NT2/D1 (cell line): ENCODE results near the gene SMPD3.

Source experiments
- DNase-seq: peaks from one replicate; pipeline ENCODE4 v3.0.0-alpha.2; 2011; ENCODE audit warnings: low read depth, low spot score
- H3K27me3 ChIP-seq: 2 replicates; pipeline ENCODE4 v1.6.0; 2011; ENCODE audit warnings: mild to moderate bottlenecking; ENCODE audit not compliant: insufficient read length, insufficient read depth
- H3K36me3 ChIP-seq: 2 replicates; pipeline ENCODE4 v1.6.1; 2011; ENCODE audit warnings: mild to moderate bottlenecking, low read length, mixed read lengths; ENCODE audit not compliant: insufficient read depth, insufficient read length
- H3K4me1 ChIP-seq: 2 replicates; pipeline ENCODE4 v1.5.1; 2011; ENCODE audit not compliant: insufficient read depth, insufficient read length
- H3K4me3 ChIP-seq: 2 replicates; pipeline ENCODE4 v1.5.1; 2011; ENCODE audit warnings: low read depth; ENCODE audit not compliant: insufficient read length
- H3K9ac ChIP-seq: 2 replicates; pipeline ENCODE4 v1.6.0; 2011; ENCODE audit warnings: low read depth; ENCODE audit not compliant: insufficient read length
- H3K9me3 ChIP-seq: 2 replicates; pipeline ENCODE4 v1.5.1; 2011; ENCODE audit warnings: mild to moderate bottlenecking, low read length; ENCODE audit not compliant: insufficient read depth
- SUZ12 ChIP-seq: IDR thresholded peaks from 2 replicates; pipeline ENCODE4 v1.6.1; 2011; ENCODE audit not compliant: insufficient read length, insufficient read depth; ENCODE audit errors: extremely low read depth
- YY1 ChIP-seq: IDR thresholded peaks from 2 replicates; pipeline ENCODE4 v1.6.1; 2011; ENCODE audit not compliant: insufficient read length, insufficient read depth
- ZNF274 ChIP-seq: IDR thresholded peaks from 2 replicates; pipeline ENCODE4 v1.6.1; 2011; ENCODE audit warnings: mild to moderate bottlenecking, low read depth, low read length

Gene SMPD3

DNA sequence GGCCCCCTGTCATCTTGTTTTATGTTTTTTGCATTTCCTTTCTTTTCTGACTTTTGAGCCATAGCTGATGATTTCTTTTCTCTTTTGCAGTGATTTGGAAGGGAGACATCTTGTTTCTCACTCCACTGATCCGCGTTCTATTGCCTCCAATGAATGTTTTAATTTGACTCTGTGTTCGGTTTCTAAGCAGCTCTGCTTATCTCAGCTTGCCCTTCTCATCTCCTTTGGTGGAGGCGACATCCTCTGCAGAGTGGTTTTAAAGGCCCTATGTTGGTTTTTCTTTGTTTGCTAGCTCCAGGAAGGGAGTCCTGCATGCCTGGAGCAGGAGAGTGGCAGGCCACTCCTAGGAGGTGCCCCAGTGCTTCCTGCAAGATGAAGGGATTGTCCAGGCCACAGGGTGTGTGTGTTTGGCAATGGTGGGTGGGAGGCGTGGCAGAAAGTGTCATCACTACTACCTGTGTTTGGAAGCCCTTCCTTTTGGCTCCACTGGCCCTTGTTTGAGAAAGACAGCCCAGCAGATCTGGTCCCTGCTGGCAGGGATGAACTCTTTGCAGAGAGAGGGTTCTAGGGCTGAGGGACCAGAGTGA is 13.6 kb downstream of the SMPD3 start:
- no peak overlapping the region for H3K4me3 ChIP-seq
- H3K27me3 ChIP-seq: no peaks in the 10 kb centered on the region
- no peaks in the 10 kb centered on the region for H3K4me1 ChIP-seq
- H3K36me3 ChIP-seq: no peaks in the 10 kb centered on the region
- no peak overlapping the region for H3K9ac ChIP-seq
- TF ChIP-seq SUZ12: no peak
- no peak for TF ChIP-seq ZNF274
- TF ChIP-seq YY1: no peak
- no peak for DNase-seq
- peaks cover 20% of the 10 kb centered on the region for H3K9me3 ChIP-seq

DNA sequence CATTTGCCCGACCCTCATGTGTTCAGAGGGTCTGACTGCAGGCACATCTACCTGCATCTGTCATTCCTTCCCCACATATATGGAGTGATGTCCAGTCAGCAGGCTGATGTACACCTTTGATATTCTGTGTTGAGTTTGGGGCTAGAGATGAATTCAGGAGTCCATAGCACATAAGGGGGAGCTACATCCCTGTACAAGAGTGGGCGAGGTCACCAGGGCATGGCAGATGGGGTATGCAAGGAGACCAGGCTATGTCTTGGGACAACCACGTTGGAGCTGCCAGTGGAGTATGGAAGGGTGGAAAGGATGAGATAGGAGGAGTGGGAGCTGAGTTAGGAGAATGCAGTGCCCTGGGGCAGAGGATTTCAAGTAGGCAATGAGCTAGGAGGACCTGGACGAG is 15.0 kb downstream of the SMPD3 start:
- TF ChIP-seq ZNF274 (no peak), YY1 (no peak), SUZ12 (no peak)
- no peaks in the 10 kb centered on the region for H3K36me3 ChIP-seq
- DNase-seq: no peak
- H3K4me3 ChIP-seq: no peak overlapping the region
- H3K9ac ChIP-seq: no peak overlapping the region
- H3K4me1 ChIP-seq: no peaks in the 10 kb centered on the region
- peaks cover 20% of the 10 kb centered on the region for H3K9me3 ChIP-seq
- H3K27me3 ChIP-seq: no peaks in the 10 kb centered on the region

DNA sequence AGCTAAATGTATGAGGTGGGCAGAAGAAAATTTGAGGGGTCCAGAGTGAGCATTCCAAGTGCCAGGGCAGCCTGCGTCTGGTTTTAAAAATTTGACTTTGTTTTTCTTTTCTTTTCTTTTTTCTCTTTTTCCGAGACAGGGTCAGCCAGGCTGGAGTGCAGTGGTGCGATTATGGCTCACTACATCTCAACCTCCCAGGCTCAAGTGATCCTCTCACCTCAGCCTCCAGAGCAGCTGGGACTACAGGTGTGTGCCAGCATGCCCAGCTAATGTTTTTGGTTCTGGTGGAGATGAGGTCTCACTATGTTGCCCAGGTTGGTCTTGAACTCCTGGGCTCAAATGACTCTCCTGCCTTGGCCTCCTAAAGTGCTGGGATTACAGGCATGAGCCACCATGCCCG is 15.6 kb downstream of the SMPD3 start:
- TF ChIP-seq SUZ12 (no peak), ZNF274 (no peak), YY1 (no peak)
- Histone ChIP-seq H3K9ac (no peak overlapping the region), H3K9me3 (peaks cover 18% of the 10 kb centered on the region), H3K4me3 (no peak overlapping the region), H3K36me3 (no peaks in the 10 kb centered on the region), H3K27me3 (no peaks in the 10 kb centered on the region), H3K4me1 (no peaks in the 10 kb centered on the region)
- DNase-seq: no peak

DNA sequence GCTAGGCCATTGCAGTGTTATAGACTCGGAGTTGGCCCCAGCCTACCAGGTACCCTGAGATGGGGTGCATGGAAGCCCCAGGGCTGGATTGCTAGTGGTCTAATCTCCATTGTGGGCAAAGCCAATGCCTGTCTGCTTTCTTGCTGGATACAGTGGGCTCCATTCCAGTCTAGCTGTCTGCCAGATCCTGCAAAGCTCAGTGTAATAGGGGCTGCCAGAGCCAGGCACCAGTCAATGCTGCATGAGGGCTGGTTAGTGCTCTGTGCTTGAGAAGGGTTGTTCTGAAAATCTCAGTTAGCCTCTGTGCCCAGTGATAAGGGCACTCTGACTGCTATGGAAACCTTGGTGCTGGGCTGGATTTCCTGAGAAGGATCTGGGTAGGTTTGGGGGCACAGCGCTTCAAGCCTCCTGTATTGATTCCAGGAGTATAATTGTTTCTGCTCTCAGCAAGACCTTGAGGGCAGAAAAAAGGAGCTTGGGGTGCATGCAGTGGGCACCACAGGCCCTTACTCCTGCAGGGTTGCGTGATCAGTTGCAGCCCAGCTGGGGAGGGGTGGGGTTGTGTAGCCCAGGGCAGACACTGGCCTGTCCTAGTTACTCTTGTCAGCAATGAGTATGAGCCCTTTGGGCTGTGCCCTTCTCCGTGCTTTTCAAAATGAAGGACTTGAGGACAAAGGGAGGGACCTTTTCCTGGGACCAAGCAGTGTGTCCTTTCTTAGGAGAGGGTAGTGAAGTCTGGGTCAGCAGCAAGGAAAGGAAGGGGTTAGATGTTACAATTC is 19.0 kb downstream of the SMPD3 start:
- H3K9me3 ChIP-seq: no peaks in the 10 kb centered on the region
- no peak for DNase-seq
- H3K9ac ChIP-seq: no peak overlapping the region
- no peaks in the 10 kb centered on the region for H3K36me3 ChIP-seq
- no peak for TF ChIP-seq YY1
- no peak for TF ChIP-seq SUZ12
- H3K4me1 ChIP-seq: no peaks in the 10 kb centered on the region
- no peak overlapping the region for H3K4me3 ChIP-seq
- H3K27me3 ChIP-seq: no peaks in the 10 kb centered on the region

DNA sequence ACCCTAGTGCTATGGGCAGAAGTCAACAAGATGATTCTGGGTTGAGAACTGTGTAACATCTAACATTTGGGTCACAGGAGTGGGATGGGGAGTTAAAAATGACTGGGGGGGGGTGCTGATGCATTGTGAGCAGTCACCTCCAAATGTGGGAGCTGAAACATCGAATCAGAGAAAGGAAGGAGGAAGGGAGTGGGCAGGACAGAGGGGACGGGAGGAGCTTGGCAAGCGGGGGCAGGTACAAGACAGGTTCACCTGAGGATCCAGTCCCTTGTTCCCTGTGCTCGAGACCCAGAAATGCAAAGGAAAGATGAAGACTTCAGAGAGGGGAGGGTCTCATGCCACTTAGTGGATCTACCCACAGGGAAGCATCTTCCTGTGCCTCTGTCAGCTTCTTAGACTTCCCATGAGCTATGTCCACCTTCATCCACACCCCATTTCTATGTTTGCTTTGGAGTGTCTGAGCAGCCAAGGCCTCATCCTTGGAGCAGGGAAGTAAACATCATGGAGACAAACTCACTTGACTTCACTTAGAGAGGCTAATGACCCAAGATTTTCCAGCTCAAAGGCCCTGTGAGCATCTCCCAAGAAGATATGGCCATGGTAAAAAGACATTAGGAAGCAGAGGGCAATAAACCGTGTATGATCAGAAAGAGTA is 20.5 kb downstream of the SMPD3 start:
- Histone ChIP-seq H3K9me3 (no peaks in the 10 kb centered on the region), H3K9ac (no peak overlapping the region), H3K27me3 (no peaks in the 10 kb centered on the region), H3K4me1 (no peaks in the 10 kb centered on the region), H3K4me3 (no peak overlapping the region), H3K36me3 (no peaks in the 10 kb centered on the region)
- DNase-seq: no peak
- TF ChIP-seq YY1 (no peak), SUZ12 (no peak), ZNF274 (no peak)

DNA sequence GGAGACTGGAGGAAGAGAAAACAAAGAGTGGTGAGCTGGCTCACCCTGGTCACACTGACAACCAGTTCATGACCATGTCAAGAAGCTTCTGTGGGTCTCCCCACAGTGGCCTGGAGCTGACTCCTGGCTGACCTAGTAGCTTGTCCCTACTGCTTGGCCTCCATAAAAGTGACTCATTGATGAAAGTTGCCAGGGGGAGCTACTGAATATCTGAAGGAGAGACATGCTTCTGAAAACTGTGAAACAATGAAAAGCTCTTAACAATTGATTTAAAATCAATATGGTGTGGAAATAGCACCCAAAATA is 22.0 kb downstream of the SMPD3 start:
- no peaks in the 10 kb centered on the region for H3K9me3 ChIP-seq
- no peak for TF ChIP-seq YY1
- no peak for TF ChIP-seq SUZ12
- TF ChIP-seq ZNF274: no peak
- H3K4me1 ChIP-seq: no peaks in the 10 kb centered on the region
- no peaks in the 10 kb centered on the region for H3K36me3 ChIP-seq
- no peak overlapping the region for H3K4me3 ChIP-seq
- no peak for DNase-seq
- H3K27me3 ChIP-seq: no peaks in the 10 kb centered on the region
- H3K9ac ChIP-seq: no peak overlapping the region

DNA sequence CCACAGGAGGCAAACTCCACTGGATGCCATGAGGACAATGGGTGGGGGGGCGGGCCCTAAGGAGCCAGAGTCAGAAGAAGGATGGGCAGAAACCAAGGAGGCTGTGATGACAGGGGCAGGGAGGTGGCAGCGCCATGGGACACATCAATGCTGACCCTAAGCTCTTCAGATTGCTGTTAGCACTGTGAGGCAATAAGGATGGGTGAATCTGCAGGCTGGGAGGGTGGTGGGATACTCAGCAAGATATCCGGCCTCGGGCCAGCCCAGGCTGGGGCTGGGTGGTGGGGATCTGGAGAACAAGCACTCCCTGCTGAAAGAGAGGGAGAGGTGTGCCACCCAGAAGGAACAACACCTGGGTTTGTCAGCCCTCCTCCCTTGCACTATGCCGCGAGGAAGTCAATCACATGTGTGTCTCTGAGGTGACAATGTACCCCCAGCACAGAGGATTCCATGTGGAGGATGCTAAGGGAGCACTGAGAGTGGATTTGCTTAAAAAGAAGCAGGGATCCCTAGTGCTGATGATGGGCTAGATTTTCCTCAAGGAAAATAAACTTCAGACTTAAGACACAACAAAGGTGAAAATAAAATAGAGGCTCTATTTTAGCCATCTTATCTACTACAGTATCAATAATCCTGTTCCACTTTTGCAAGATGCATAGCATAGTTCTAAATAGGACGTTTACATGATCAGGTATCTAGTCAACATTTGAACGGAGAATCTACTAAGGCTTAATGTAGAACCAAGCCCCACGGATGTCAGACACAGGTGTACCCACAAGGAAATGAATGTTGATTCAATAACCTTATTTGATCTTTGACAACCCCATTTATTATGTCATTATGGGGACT is 22.6 kb downstream of the SMPD3 start:
- Histone ChIP-seq H3K9ac (no peak overlapping the region), H3K36me3 (no peaks in the 10 kb centered on the region), H3K9me3 (no peaks in the 10 kb centered on the region), H3K4me3 (no peak overlapping the region), H3K4me1 (no peaks in the 10 kb centered on the region), H3K27me3 (no peaks in the 10 kb centered on the region)
- DNase-seq: no peak
- TF ChIP-seq SUZ12 (no peak), YY1 (no peak), ZNF274 (no peak)
